HG02678 (cell line): ENCODE data around the gene BICDL1.
"Not testable (repeated sequence)": the region's sequence is repeated elsewhere in the genome, so short reads cannot be mapped to it uniquely, and the experiment has no call there.

Source experiments
- ATAC-seq: cut with Tn5 transposase; IDR thresholded peaks from one replicate; pipeline ENCODE4 v1.9.1; 2021; ENCODE audit warnings: mild to moderate bottlenecking, moderate library complexity; ENCODE audit not compliant: unreplicated experiment

BICDL1 gene

GRCh38 chr12:120000556-120000955, 11.5 kb downstream of the BICDL1 start:
- no peak for ATAC-seq

- no peak for ATAC-seq
Observed at GRCh38 chr12:120006258-120006975, 17.4 kb downstream of the BICDL1 start.

DNA sequence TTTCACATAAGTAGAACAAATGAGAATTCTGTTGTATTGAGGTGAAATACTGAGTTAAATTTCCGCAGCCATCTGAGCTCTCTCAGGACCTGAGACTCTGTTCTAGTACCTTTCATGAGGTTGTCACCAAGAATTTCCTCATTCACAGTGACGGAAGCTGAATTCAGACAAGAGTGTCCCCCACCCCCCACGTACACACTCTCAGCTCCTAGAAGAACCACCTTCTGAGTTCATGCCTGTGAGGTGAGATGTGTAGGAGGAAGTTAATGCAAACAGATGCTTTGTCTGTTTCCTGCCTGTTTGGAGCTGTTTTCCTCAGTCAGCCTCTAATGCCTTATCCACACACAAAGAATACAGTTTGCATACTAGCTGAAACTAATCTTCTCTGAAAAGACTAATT, 18.2 kb downstream of the BICDL1 start:
- no peak for ATAC-seq

GRCh38 chr12:120010661-120011230, 21.7 kb downstream of the BICDL1 start:
- ATAC-seq: no peak

DNA sequence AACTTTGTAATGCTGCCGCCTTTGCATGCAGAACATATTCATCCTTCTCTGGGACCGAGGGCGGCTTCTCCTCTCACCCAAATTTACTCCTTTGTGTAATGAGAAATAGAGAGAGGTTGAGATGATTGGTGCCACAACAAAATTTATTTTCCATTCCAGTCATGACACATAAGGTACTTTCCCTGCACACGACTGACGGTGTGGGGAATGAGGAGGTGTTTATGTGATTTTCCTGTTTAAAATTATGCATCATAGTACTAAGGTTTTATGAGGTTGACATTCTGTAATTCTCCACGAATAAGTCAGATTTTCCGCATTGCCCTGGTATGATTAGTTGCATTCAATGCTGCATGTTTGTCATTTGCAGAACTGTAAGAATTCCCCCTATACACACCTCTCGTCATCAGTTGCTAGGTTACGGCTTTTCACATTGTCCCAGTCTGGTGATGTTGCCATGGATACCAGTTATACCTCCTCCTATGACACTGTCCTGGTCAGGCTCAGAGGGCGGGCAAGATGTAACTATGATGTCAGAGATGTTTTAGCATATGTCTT, 23.1 kb downstream of the BICDL1 start:
- peak; percentile 82 for ATAC-seq

GRCh38 chr12:120013659-120014380, 24.8 kb downstream of the BICDL1 start:
- peak; percentile 75 for ATAC-seq

DNA sequence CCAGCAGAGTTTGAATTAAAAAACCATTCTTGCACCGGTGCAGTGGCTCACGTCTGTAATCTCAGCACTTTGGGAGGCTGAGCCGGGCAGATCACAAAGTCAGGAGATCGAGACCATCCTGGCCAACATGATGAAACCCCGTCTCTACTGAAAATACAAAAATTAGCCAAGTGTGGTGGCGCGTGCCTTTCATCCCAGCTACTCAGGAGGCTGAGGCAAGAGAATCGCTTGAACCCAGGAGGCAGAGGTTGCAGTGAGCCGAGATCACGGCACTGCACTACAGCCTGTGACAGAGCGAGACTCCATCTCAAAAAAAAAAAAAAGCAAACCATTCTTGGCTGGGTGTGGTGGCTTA, 25.3 kb downstream of the BICDL1 start:
- not testable (repeated sequence) for ATAC-seq

- no peak for ATAC-seq
Observed at GRCh38 chr12:120015313-120015712, 26.3 kb downstream of the BICDL1 start.

DNA sequence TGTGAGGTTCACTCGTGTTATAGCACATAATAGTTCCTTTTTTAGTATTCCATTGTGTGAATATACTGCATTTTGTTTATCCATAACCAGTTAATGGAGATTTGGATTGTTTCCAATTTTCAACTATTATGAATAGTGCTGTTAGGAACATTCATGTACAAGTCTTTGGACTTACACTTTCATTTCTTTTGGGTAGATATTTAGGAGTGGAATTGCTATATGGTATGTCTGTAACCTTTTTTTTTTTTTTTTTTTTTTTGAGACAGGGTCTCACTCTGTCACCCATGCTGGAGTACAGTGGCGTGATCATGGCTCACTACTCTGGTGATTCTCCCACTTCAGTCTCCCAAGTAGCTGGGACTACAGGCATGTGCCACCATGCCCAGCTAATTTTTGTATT, 27.2 kb downstream of the BICDL1 start:
- not testable (repeated sequence) for ATAC-seq

DNA sequence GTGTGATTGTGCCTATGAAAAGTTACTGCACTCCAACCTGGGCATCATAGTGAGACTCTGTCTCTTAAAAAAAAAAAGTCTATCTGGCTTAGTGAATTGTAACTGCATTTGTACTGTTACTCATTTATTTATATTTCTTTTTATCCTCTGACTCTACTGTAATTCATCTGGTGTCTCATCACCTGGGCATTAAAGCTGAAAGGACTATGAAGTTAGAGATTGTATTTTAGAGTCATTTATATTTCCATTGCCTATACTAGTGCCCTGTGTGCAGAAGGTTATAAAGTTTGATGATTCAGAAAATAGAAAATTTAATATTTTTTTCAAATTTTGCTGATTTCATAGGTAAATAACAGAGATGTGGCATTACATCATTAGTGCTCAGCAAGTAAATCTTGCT, 30.2 kb downstream of the BICDL1 start:
- ATAC-seq: no peak

DNA sequence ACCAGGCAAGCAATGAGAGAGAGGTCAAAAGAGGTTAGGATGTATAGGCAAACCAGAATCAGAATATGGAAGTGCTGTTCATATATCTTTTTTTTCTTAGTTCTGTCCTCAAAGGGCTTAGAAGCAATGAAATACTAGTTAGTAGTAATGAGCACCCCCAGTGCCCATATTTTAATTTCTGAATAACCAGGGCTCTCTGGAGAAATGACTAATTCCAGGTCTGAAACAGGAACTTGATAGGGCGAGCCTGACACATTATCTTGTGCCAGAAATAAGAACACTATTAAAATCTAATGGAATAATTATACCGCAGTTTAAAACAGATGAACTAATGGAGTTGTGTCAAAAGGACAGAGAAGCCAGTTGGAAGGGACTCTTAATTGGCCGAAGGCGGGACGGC, 30.9 kb downstream of the BICDL1 start:
- no peak for ATAC-seq

- no peak for ATAC-seq
Observed at GRCh38 chr12:120024193-120024592, 35.2 kb downstream of the BICDL1 start.

- ATAC-seq: no peak
Observed at GRCh38 chr12:120025640-120026039, 36.6 kb downstream of the BICDL1 start.

GRCh38 chr12:120032242-120032641, 43.2 kb downstream of the BICDL1 start:
- ATAC-seq: no peak

DNA sequence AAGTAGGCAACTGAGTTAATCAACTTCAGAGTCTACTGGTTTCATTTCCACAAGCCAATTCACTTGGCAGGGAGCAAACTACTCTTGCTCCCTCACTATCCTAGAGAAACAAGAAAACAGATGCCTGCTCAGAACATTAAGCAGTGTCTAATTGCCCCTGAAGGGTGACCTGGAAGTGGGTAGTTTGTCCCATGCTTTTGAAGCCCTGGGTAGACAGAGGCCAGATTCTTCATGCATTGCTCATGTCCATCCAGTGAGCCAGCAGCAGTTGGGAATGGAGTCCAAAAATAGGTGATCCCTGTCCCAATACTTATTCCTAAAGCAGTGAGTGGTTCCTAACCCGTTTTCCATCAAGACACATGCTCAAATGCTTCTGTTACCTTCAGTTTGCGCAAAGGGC, 48.8 kb downstream of the BICDL1 start:
- no peak for ATAC-seq

DNA sequence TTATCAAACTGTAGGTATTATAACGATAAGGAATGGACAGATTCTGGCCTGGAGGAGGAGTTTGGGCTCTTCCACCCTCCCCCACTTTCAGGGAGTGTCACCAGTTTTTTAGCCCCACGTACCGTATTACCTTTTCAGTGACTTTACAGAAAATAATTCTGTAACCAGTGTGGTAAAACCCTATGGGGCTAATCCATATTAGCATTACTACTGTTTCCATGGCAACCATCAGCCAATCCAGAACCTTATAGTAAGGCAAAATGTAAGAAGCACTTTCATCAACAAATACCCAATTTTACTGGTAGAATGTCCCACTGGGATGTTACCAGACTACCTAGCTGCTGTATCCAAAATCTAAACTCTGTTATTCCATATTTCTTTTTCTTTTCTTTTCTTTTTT, 50.7 kb downstream of the BICDL1 start:
- ATAC-seq: no peak

- ATAC-seq: no peak
Observed at GRCh38 chr12:120041386-120042231, 52.6 kb downstream of the BICDL1 start.

DNA sequence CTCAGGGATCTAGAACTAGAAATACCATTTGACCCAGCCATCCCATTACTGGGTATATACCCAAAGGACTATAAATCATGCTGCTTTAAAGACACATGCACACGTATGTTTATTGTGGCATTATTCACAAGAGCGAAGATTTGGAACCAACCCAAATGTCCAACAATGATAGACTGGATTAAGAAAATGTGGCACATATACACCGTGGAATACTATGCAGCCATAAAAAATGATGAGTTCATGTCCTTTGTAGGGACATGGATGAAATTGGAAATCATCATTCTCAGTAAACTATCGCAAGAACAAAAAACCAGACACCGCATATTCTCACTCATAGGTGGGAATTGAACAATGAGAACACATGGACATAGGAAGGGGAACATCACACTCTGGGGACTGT, 56.3 kb downstream of the BICDL1 start:
- ATAC-seq: not testable (repeated sequence)

DNA sequence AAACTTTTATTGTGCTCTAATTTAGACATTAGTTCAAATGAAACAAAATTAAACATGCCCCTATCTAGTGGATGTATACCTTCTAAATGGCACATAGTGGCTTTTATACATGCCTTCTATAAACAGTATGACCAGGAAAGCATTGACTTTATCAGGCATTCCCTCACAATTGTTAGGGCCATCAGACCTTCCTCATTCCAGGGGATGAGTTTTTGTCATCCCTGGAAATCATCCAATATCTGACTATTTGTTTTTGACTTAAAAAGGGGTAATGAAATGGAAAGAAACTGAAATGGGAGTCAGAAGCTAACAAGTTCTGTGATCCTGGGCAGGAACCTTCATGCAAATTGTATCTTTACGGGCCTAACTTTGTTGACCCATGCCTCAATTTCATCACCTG, 58.0 kb downstream of the BICDL1 start:
- ATAC-seq: no peak

- no peak for ATAC-seq
Observed at GRCh38 chr12:120048263-120048662, 59.2 kb downstream of the BICDL1 start.

DNA sequence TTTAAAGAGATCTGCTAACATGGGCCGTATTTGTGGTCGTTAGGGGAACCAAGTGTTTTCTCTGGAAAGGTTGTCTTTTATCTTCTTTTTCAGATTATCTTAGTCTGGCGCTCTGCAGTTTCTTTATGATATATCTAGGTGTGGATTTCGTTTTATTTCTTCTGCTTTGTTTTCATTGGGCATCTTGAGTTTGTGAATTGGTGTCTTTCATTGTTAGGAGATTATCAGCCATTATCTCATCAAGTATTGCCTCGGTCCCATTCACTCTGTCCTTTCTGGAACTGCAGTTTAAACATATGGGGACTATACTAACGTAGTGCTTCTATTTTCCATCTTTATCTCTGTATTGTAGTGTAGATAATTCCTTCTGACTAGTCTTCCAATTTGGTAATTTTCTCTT, 60.4 kb downstream of the BICDL1 start:
- ATAC-seq: no peak
